ENCODE measurements around the gene GATA5. TPM values are rescaled to one million over a fixed set of nuclear protein-coding genes. Genes with fewer than 3 reads are reported as not detected.

Gene GATA5
- total RNA-seq, 1 experiment from 2014 or later = 0.25 TPM

GRCh38 chr20:62483613-62484458, 8.0 kb upstream of the GATA5 start:
- peaks cover 96% of the 10 kb centered on the region for H3K4me1 ChIP-seq
- no peaks in the 10 kb centered on the region for H3K36me3 ChIP-seq (ENCODE audit: control insufficient read depth, insufficient read depth, low read length)
- no TSS peak for BruUV-seq (replicated peaks)
- no peak for DNase-seq
- no peaks in the 10 kb centered on the region for H3K36me3 Mint-ChIP-seq (ENCODE audit: insufficient read depth, unreplicated experiment)
- no peak overlapping the region for H3K4me3 ChIP-seq (ENCODE audit: low read depth, low read length)
- intact Hi-C loops (cut with micrococcal nuclease; ENCODE audit: unreplicated experiment) = no loop called here
- TF ChIP-seq CTCF (IDR thresholded peaks at IDR 0.05; ENCODE audit: insufficient read depth in 1 of 2, low read depth in 1 of 2, low read length in 1 of 2, severe bottlenecking in 1 of 2, unreplicated experiment in 1 of 2) = no peak
- peaks cover 65% of the 10 kb centered on the region for H3K4me1 Mint-ChIP-seq (ENCODE audit: low read depth, unreplicated experiment)
- ChIA-PET POLR2A (no interaction called here), CTCF (interaction anchor here (0.6 to 1.1 kb wide), 4 partner anchors 53 to 311 kb away, joined by 3 to 6 read pairs (median 4); no protein-coding TSS in a partner anchor)
- no peak overlapping the region for H3K4me3 Mint-ChIP-seq (ENCODE audit: unreplicated experiment)
- H3K9me3 Mint-ChIP-seq (ENCODE audit: unreplicated experiment) = no peaks in the 10 kb centered on the region
- no peaks in the 10 kb centered on the region for H3K27me3 ChIP-seq (replicated peaks; ENCODE audit: control insufficient read depth, insufficient read depth, low read length)
- no peaks in the 10 kb centered on the region for H3K27me3 Mint-ChIP-seq (ENCODE audit: insufficient read depth, unreplicated experiment)
- no peaks in the 10 kb centered on the region for H3K9me3 ChIP-seq
- H3K27ac Mint-ChIP-seq (ENCODE audit: unreplicated experiment) = peak overlapping the region; percentile 19

- no peak for TF ChIP-seq CTCF (IDR thresholded peaks at IDR 0.05; ENCODE audit: insufficient read depth in 1 of 2, low read depth in 1 of 2, low read length in 1 of 2, severe bottlenecking in 1 of 2, unreplicated experiment in 1 of 2)
- Histone ChIP-seq H3K4me3 (ENCODE audit: low read depth, low read length) (no peak overlapping the region), H3K27me3 (replicated peaks; ENCODE audit: control insufficient read depth, insufficient read depth, low read length) (no peaks in the 10 kb centered on the region), H3K36me3 (ENCODE audit: control insufficient read depth, insufficient read depth, low read length) (no peaks in the 10 kb centered on the region), H3K4me1 (peaks cover 96% of the 10 kb centered on the region), H3K9me3 (no peaks in the 10 kb centered on the region)
- DNase-seq = no peak
- H3K4me3 Mint-ChIP-seq (ENCODE audit: unreplicated experiment) = no peak overlapping the region
- peaks cover 65% of the 10 kb centered on the region for H3K4me1 Mint-ChIP-seq (ENCODE audit: low read depth, unreplicated experiment)
- H3K27me3 Mint-ChIP-seq (ENCODE audit: insufficient read depth, unreplicated experiment) = no peaks in the 10 kb centered on the region
- H3K9me3 Mint-ChIP-seq (ENCODE audit: unreplicated experiment) = no peaks in the 10 kb centered on the region
- intact Hi-C loops (cut with micrococcal nuclease; ENCODE audit: unreplicated experiment) = no loop called here
- CTCF ChIA-PET = interaction anchor here (0.6 to 2.7 kb wide), 4 partner anchors 53 to 753 kb away, joined by 3 to 8 read pairs (median 5); partner anchors contain the start of gene BIRC7
- no peaks in the 10 kb centered on the region for H3K36me3 Mint-ChIP-seq (ENCODE audit: insufficient read depth, unreplicated experiment)
- POLR2A ChIA-PET = no interaction called here
- BruUV-seq (replicated peaks) = no TSS peak
- H3K27ac Mint-ChIP-seq (ENCODE audit: unreplicated experiment) = peak overlapping the region; percentile 19
These were observed 7.2 kb upstream of the GATA5 start for GRCh38 chr20:62482974-62483373.

GRCh38 chr20:62482146-62482809, 6.5 kb upstream of the GATA5 start:
- H3K27me3 Mint-ChIP-seq (ENCODE audit: insufficient read depth, unreplicated experiment) = no peaks in the 10 kb centered on the region
- Histone ChIP-seq H3K36me3 (ENCODE audit: control insufficient read depth, insufficient read depth, low read length) (no peaks in the 10 kb centered on the region), H3K4me1 (peaks cover 95% of the 10 kb centered on the region), H3K27me3 (replicated peaks; ENCODE audit: control insufficient read depth, insufficient read depth, low read length) (no peaks in the 10 kb centered on the region), H3K4me3 (ENCODE audit: low read depth, low read length) (no peak overlapping the region), H3K9me3 (no peaks in the 10 kb centered on the region)
- no peak for TF ChIP-seq CTCF (IDR thresholded peaks at IDR 0.05; ENCODE audit: insufficient read depth in 1 of 2, low read depth in 1 of 2, low read length in 1 of 2, severe bottlenecking in 1 of 2, unreplicated experiment in 1 of 2)
- ChIA-PET CTCF (interaction anchor here (0.6 to 2.7 kb wide), 2 partner anchors 135 to 753 kb away, joined by 3 to 8 read pairs; partner anchors contain the start of gene BIRC7), POLR2A (no interaction called here)
- peaks cover under 1% of the 10 kb centered on the region for H3K36me3 Mint-ChIP-seq (ENCODE audit: insufficient read depth, unreplicated experiment)
- no TSS peak for BruUV-seq (replicated peaks)
- DNase-seq = no peak
- no peak overlapping the region for H3K4me3 Mint-ChIP-seq (ENCODE audit: unreplicated experiment)
- H3K27ac Mint-ChIP-seq (ENCODE audit: unreplicated experiment) = peak overlapping the region; percentile 19
- peaks cover 65% of the 10 kb centered on the region for H3K4me1 Mint-ChIP-seq (ENCODE audit: low read depth, unreplicated experiment)
- peaks cover 2% of the 10 kb centered on the region for H3K9me3 Mint-ChIP-seq (ENCODE audit: unreplicated experiment)
- intact Hi-C loops (cut with micrococcal nuclease; ENCODE audit: unreplicated experiment) = no loop called here

Data from Caco-2 (cell line).